MM.1S (cell line): ENCODE measurements around the gene FBXW12.

ENCODE experiments used
- CTCF ChIP-seq: fragments of 300-600 bp; sonication (generic); IDR thresholded peaks from 2 replicates; pipeline ENCODE4 v1.5.1; 2016; ENCODE audit warnings: antibody characterized with exemption, low read length, mixed read lengths
- EZH2 ChIP-seq: fragments of 300-600 bp; sonication (generic); optimal IDR thresholded peaks from 2 replicates; pipeline ENCODE3; 2017; ENCODE audit warnings: low read depth, mild to moderate bottlenecking, antibody characterized with exemption, low read length, mixed read lengths
- EZH2phosphoT487 ChIP-seq: fragments of 300-600 bp; sonication (generic); IDR thresholded peaks from 2 replicates; pipeline ENCODE4 v1.6.1; 2018; ENCODE audit warnings: antibody characterized with exemption, low read length

DNA sequence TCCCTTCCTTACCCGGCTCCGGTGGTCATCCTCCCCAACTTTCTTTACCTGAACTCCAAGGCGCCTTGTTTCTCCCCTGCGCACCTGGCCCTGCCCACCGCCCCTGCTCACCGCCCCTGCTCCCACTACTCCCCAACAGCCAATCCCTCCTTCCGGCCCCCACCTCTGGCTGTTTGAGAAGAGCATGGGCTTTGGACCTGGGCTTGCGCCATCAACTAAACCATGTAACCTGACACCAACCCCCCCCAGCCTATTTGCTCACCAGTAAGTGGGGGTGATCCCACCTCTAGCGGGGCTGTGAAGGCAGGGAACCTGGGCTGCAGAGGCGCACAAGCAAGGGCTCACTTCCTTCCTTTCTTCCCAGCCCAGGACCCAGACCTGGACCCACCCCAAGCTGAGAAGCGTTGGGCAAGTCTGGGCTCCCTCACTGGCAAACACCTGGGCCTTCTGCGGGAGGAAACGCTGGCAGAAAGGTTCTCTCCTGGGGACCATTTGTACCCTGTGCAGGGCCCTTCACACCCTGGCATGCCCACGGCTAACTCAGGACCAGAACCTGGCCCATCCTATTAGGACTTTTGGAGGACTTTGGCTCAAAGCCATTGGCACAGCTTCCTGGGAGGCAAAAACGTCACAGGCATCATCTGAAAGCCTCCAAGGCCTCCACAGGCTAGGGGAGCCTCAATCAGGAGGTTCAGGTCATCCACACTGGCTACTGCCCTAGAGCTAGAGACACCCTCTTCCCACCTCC lies 58.1 kb downstream of the FBXW12 start, which contains the start of gene PLXNB1:
- TF ChIP-seq CTCF (no peak), EZH2 (no peak), EZH2phosphoT487 (no peak)
